ENCODE results near the gene EOMES. TPM values are rescaled to one million over a fixed set of nuclear protein-coding genes. Genes with fewer than 3 reads are reported as not detected.

Gene EOMES
- total and polyA plus RNA-seq, 10 donors, result 1.1 to 17.2 (median 12.2) TPM

- TF ChIP-seq CTCF (IDR thresholded peaks at IDR 0.05 in 8 of 11, conservative IDR thresholded peaks at IDR 0.05 in 3 of 11) (no peak), POLR2A (IDR thresholded peaks at IDR 0.05) (no peak), POLR2AphosphoS5 (IDR thresholded peaks at IDR 0.05) (no peak)
- no peaks in the 10 kb centered on the region for H3K36me3 ChIP-seq
- 76 to 90% (median 81%) methylated on average over 16 of the region's 16 CpGs for WGBS, 5 donors
- peak overlapping the region in 2 of 8 donors; percentile 3 to 30 for H3K4me3 ChIP-seq
- DNase-seq, result no peak
- H3K9me3 ChIP-seq, result no peaks in the 10 kb centered on the region
- intact Hi-C loops (cut with DNase I; ENCODE audit: low total_unique reads), result loop anchor here (5.0 kb wide), 1 partner anchor 605 kb away; no protein-coding TSS in a partner anchor
- peaks cover 22 to 59% (median 44%) of the 10 kb centered on the region in 6 donors for H3K4me1 ChIP-seq
- H3K27ac ChIP-seq, result peak overlapping the region in 6 of 8 donors; percentile 25 to 81 (median 68)
- H3K27me3 ChIP-seq (replicated peaks in 1 of 7), result peaks cover 0 to 98% (median 79%) of the 10 kb centered on the region in 7 donors
These were observed 4.8 kb downstream of the EOMES start for GRCh38 chr3:27717200-27717852.

GRCh38 chr3:27716309-27716708 is 5.8 kb downstream of the EOMES start:
- H3K27me3 ChIP-seq (replicated peaks in 1 of 7), result peaks cover 0 to 98% (median 77%) of the 10 kb centered on the region in 7 donors
- WGBS, 5 donors, result 78 to 87% (median 84%) methylated on average over 3 of the region's 3 CpGs
- H3K27ac ChIP-seq, result peak overlapping the region in 5 of 8 donors; percentile 20 to 81 (median 77)
- intact Hi-C loops (cut with DNase I; ENCODE audit: low total_unique reads), result loop anchor here (5.0 kb wide), 1 partner anchor 606 kb away; no protein-coding TSS in a partner anchor
- TF ChIP-seq CTCF (IDR thresholded peaks at IDR 0.05 in 8 of 11, conservative IDR thresholded peaks at IDR 0.05 in 3 of 11), result no peak
- no peak for TF ChIP-seq POLR2AphosphoS5 (IDR thresholded peaks at IDR 0.05)
- TF ChIP-seq POLR2A (IDR thresholded peaks at IDR 0.05), result no peak
- no peak for DNase-seq
- H3K36me3 ChIP-seq, result no peaks in the 10 kb centered on the region
- H3K9me3 ChIP-seq, result no peaks in the 10 kb centered on the region
- H3K4me1 ChIP-seq, result peaks cover 15 to 57% (median 38%) of the 10 kb centered on the region in 6 donors
- H3K4me3 ChIP-seq, result peak overlapping the region in 2 of 8 donors; percentile 3 to 72

GRCh38 chr3:27715863-27716262 is 6.3 kb downstream of the EOMES start:
- peaks cover 0 to 95% (median 72%) of the 10 kb centered on the region in 7 donors for H3K27me3 ChIP-seq (replicated peaks in 1 of 7)
- DNase-seq, result no peak

More at GRCh38 chr3:27715863-27716262, 6.3 kb downstream of the EOMES start:
- Histone ChIP-seq H3K27ac (peak overlapping the region in 6 of 8 donors; percentile 22 to 81 (median 68)), H3K4me1 (peaks cover 12 to 52% (median 33%) of the 10 kb centered on the region in 6 donors), H3K9me3 (no peaks in the 10 kb centered on the region), H3K4me3 (peak overlapping the region in 2 of 8 donors; percentile 50 to 72), H3K36me3 (no peaks in the 10 kb centered on the region)
- TF ChIP-seq POLR2A (IDR thresholded peaks at IDR 0.05) (no peak), CTCF (IDR thresholded peaks at IDR 0.05 in 8 of 11, conservative IDR thresholded peaks at IDR 0.05 in 3 of 11) (no peak), POLR2AphosphoS5 (IDR thresholded peaks at IDR 0.05) (no peak)
- 50 to 63% (median 61%) methylated on average over 4 of the region's 4 CpGs for WGBS, 5 donors
- intact Hi-C loops (cut with DNase I; ENCODE audit: low total_unique reads), result loop anchor here (5.0 kb wide), 1 partner anchor 606 kb away; no protein-coding TSS in a partner anchor
